H1 (cell line): ENCODE data around the gene SRR. TPM values are rescaled to one million over a fixed set of nuclear protein-coding genes. Genes with fewer than 3 reads are reported as not detected.

Experiments used
- ASH2L ChIP-seq: fragments of 200-600, 300-600 bp; sonication (generic); IDR thresholded peaks from one replicate; pipeline ENCODE4 v1.7.1; 2017; ENCODE audit warnings: low read length
- BRCA1 ChIP-seq: IDR thresholded peaks from 2 replicates; pipeline ENCODE4 v1.6.1; 2012; ENCODE audit warnings: low read depth, low read length, improper control_type of control experiment
- CBX8 ChIP-seq: fragments of 300-800, 300-1000 bp; sonication (generic); IDR thresholded peaks from 2 replicates; pipeline ENCODE4 v1.7.1; 2016; ENCODE audit warnings: low read depth, low read length, borderline replicate concordance
- CEBPB ChIP-seq: IDR thresholded peaks from 2 replicates; pipeline ENCODE4 v1.6.1; 2012; ENCODE audit warnings: low read depth, low read length
- CTCF ChIP-seq, 3 experiments: IDR thresholded peaks; 1 replicate in 2 of 3; 2 replicates in 1 of 3; pipeline versions ENCODE4 v1.5.1 to v1.6.1; 2011; ENCODE audit warnings: low read length in 3 of 3, mild to moderate bottlenecking in 3 of 3, inconsistent platforms in 2 of 3, low read depth in 1 of 3, moderate library complexity in 1 of 3; ENCODE audit not compliant: insufficient read depth in 1 of 3; ENCODE audit errors: control extremely low read depth in 1 of 3
- EZH2 ChIP-seq: fragments of 200-600 bp; sonication (generic); IDR thresholded peaks from 2 replicates; pipeline ENCODE4 v1.7.1; 2012; ENCODE audit warnings: low read depth, mild to moderate bottlenecking, moderate library complexity, low read length, inconsistent platforms; ENCODE audit not compliant: severe bottlenecking
- GTF2F1 ChIP-seq: IDR thresholded peaks from 2 replicates; pipeline ENCODE4 v1.6.1; 2012; ENCODE audit warnings: low read depth, low read length, improper control_type of control experiment, borderline replicate concordance
- HDAC2 ChIP-seq, 2 experiments: fragments of 300-600 bp in 1 of 2; sonication (generic) in 1 of 2; IDR thresholded peaks; 2 replicates each; pipeline ENCODE4 v1.6.1; 2011 to 2012; ENCODE audit warnings: low read depth in 2 of 2, low read length in 2 of 2, mild to moderate bottlenecking in 2 of 2, moderate library complexity in 2 of 2, borderline replicate concordance in 1 of 2, inconsistent platforms in 1 of 2
- JUND ChIP-seq: IDR thresholded peaks from 2 replicates; pipeline ENCODE4 v1.6.1; 2011; ENCODE audit warnings: mild to moderate bottlenecking, improper control_type of control experiment, low read length
- KDM5A ChIP-seq: fragments of 200-600 bp; IDR thresholded peaks from 2 replicates; pipeline ENCODE4 v1.7.1; 2012; ENCODE audit warnings: mild to moderate bottlenecking, low read length, inconsistent platforms, mixed read lengths
- MAFK ChIP-seq: IDR thresholded peaks from 2 replicates; pipeline ENCODE4 v1.6.1; 2012; ENCODE audit warnings: low read depth, mild to moderate bottlenecking, improper control_type of control experiment, low read length
- PHF8 ChIP-seq: fragments of 200-600 bp; sonication (generic); conservative IDR thresholded peaks from 2 replicates; pipeline ENCODE4 v1.7.1; 2012; ENCODE audit warnings: low read depth, mild to moderate bottlenecking, inconsistent platforms, low read length, moderate library complexity
- POLR2A ChIP-seq, 2 experiments: IDR thresholded peaks; 1 replicate in 1 of 2; 2 replicates in 1 of 2; pipeline ENCODE4 v1.6.1; 2011; ENCODE audit warnings: low read depth in 2 of 2, low read length in 2 of 2, mild to moderate bottlenecking in 2 of 2; ENCODE audit errors: control extremely low read depth in 1 of 2
- RBBP5 ChIP-seq: IDR thresholded peaks from 2 replicates; pipeline ENCODE4 v1.7.1; 2012; ENCODE audit warnings: low read depth, mild to moderate bottlenecking, inconsistent platforms, low read length, moderate library complexity, borderline replicate concordance
- RNF2 ChIP-seq: fragments of 200-900, 300-1000 bp; sonication (generic); IDR thresholded peaks from 2 replicates; pipeline ENCODE4 v1.7.1; 2016; ENCODE audit warnings: borderline replicate concordance, low read depth, mild to moderate bottlenecking, antibody characterized with exemption, low read length; ENCODE audit not compliant: poor library complexity, severe bottlenecking; ENCODE audit errors: missing control alignments
- SP4 ChIP-seq: IDR thresholded peaks from 2 replicates; pipeline ENCODE4 v1.6.1; 2012; ENCODE audit warnings: low read length, inconsistent platforms
- TAF1 ChIP-seq: IDR thresholded peaks from 2 replicates; pipeline ENCODE4 v1.6.1; 2011; ENCODE audit warnings: mild to moderate bottlenecking, low read depth, low read length
- TEAD4 ChIP-seq: IDR thresholded peaks from 2 replicates; pipeline ENCODE4 v1.6.1; 2012; ENCODE audit warnings: low read depth, low read length, inconsistent platforms, mixed read lengths
- USF2 ChIP-seq: IDR thresholded peaks from 2 replicates; pipeline ENCODE4 v1.6.1; 2011; ENCODE audit warnings: low read length, improper control_type of control experiment
- YY1 ChIP-seq: IDR thresholded peaks from 2 replicates; pipeline ENCODE4 v1.6.1; 2011; ENCODE audit warnings: low read depth, mild to moderate bottlenecking, low read length
- polyA plus RNA-seq, 7 experiments: library from polyadenylated mRNA; depleted of rRNA in 3 of 7; stranded (reverse) in 5 of 7; unstranded in 2 of 7; fragments of >200 nt in 5 of 7; fragments of 200-250 nt in 2 of 7; gene quantifications; 1 replicate in 5 of 7; 2 replicates in 1 of 7; 4 replicates in 1 of 7; pipeline versions ENCODE4 v1.2.1 to v1.2.3, GENCODE V29; 2011 to 2013; ENCODE audit warnings: missing spikeins in 2 of 7, mixed read lengths in 2 of 7
- total RNA-seq: library from RNA; stranded (reverse); fragmentation: NEBNext Ultra II Directional; extraction: Animal tissue kit (Norgen Biotek cat#: 25700); gene quantifications from 2 replicates; pipeline ENCODE4 v1.2.1, GENCODE V29; 2021

Gene SRR
- total and polyA plus RNA-seq, 2 of the 8 experiments (the other 6 are each of a cell fraction or from before 2014, with no cell fraction given), result 3.6 to 4.5 TPM

GRCh38 chr17:2303204-2304188 is at the start of gene SRR, which contains the start of gene SMG6 (continued):
- 0 out of 2 replicates have a peak, but pooled peaks have one; percentile 27 for TF ChIP-seq RBBP5
- TF ChIP-seq ASH2L, result no peak
- TF ChIP-seq EZH2, result no peak
- TF ChIP-seq BRCA1, result no peak
- no peak for TF ChIP-seq KDM5A
- TF ChIP-seq CTCF (IDR thresholded peaks at IDR 0.05; ENCODE audit: control extremely low read depth in 1 of 3, insufficient read depth in 1 of 3, low read depth in 1 of 3, low read length in 3 of 3), result no peak
- peak; percentile 91 to 93 for TF ChIP-seq POLR2A (IDR thresholded peaks at IDR 0.05; ENCODE audit: control extremely low read depth in 1 of 2, low read depth in 2 of 2, low read length in 2 of 2)
- TF ChIP-seq CBX8, result no peak
- TF ChIP-seq YY1, result peak; percentile 65; the same call in 1 of the 2 replicates
- no peak for TF ChIP-seq MAFK
- peak; percentile 93 for TF ChIP-seq PHF8
- TF ChIP-seq RNF2, result no peak
- TF ChIP-seq TEAD4, result peak; percentile 49; the same call in 1 of the 2 replicates
- no peak for TF ChIP-seq SP4
- no peak for TF ChIP-seq HDAC2 (IDR thresholded peaks at IDR 0.05; ENCODE audit: borderline replicate concordance in 1 of 2, low read depth in 2 of 2, low read length in 2 of 2)
- TF ChIP-seq TAF1, result peak; percentile 81
- no peak for TF ChIP-seq USF2
- TF ChIP-seq JUND, result no peak
- TF ChIP-seq CEBPB, result no peak
- no peak for TF ChIP-seq GTF2F1
